IPS-20b (cell line): ENCODE results near the gene ELOVL4.

Source experiments
- H3K27ac ChIP-seq: one replicate; pipeline ENCODE4 v1.5.1; 2013; ENCODE audit warnings: low read length
- H3K27me3 ChIP-seq: 2 replicates; pipeline ENCODE4 v1.6.1; 2013; ENCODE audit warnings: mild to moderate bottlenecking, low read length, inconsistent platforms; ENCODE audit not compliant: insufficient read depth
- H3K36me3 ChIP-seq: 2 replicates; pipeline ENCODE4 v1.6.1; 2013; ENCODE audit warnings: low read depth, mild to moderate bottlenecking, inconsistent platforms, low read length, moderate library complexity; ENCODE audit not compliant: insufficient read depth
- H3K4me1 ChIP-seq: 2 replicates; pipeline ENCODE4 v1.6.1; 2013; ENCODE audit warnings: mild to moderate bottlenecking, control low read depth, inconsistent platforms, low read length, moderate library complexity; ENCODE audit not compliant: insufficient read depth
- H3K4me3 ChIP-seq: 2 replicates; pipeline ENCODE4 v1.5.1; 2013; ENCODE audit warnings: mild to moderate bottlenecking, low read length, inconsistent platforms
- H3K9ac ChIP-seq: 2 replicates; pipeline ENCODE4 v1.6.1; 2013; ENCODE audit warnings: low read depth, mild to moderate bottlenecking, inconsistent platforms, low read length, moderate library complexity
- H3K9me3 ChIP-seq: 2 replicates; pipeline ENCODE4 v1.6.1; 2013; ENCODE audit warnings: mild to moderate bottlenecking, low read depth, low read length, inconsistent platforms; ENCODE audit not compliant: insufficient read depth

ELOVL4 gene

DNA sequence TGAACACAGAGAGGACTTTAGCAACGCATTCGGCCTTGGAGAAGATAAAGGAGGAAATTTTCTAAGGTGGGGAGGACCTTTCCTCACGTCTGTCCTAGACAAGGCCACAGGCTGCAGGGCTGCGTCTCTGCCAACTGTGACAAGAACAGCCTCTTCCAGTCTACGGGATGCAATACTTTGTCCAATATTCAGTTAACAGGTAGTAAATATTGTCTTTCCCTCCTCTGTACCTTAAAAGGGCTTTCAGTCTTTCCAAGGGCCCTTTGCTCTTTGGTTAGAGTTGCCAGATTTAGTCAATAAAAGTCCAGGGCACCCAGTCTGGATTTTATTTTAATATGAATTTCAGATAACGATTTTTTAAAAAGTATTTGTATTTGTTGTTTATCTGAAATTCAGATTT lies 78.2 kb downstream of the ELOVL4 start:
- H3K4me3 ChIP-seq = no peak overlapping the region
- no peaks in the 10 kb centered on the region for H3K36me3 ChIP-seq
- H3K9me3 ChIP-seq = no peaks in the 10 kb centered on the region
- H3K27me3 ChIP-seq = no peaks in the 10 kb centered on the region
- H3K27ac ChIP-seq = no peak overlapping the region
- H3K9ac ChIP-seq = no peak overlapping the region
- H3K4me1 ChIP-seq = peaks cover 3% of the 10 kb centered on the region; the same call in 1 of the 2 replicates

DNA sequence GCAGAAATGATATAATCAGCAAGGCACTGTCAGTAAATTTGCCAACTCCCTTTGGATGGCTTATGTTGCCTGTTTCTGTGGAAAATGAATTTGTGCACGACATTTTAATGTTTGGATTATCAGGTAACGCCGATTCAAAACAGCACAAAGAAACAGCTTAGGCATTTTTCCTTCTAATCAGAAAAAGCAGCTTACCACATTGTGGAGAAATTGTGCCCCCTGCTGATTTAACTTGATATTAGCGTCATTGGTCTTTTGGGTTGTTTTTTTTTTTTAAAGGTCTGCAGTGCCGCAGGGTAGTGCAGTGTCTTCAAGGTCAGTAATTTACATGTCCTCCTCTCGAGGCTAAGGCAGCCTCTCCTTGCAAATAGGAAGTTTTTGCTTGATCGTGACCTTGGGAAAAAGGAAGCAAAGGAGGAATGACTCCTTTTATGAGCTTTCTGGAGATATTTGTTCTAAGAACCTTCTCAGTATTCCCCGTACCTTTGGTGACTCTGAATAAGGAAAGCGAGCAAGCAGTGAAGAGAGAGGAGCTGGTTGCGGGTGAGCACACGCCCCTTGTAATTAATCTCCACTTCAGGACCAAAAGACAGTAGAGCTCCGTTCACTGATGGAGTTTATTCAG lies 79.1 kb downstream of the ELOVL4 start:
- Histone ChIP-seq H3K27me3 (no peaks in the 10 kb centered on the region), H3K9me3 (no peaks in the 10 kb centered on the region), H3K9ac (peak overlapping the region; percentile 54; the same call in 1 of the 2 replicates), H3K4me3 (peak overlapping the region; percentile 17; the same call in 1 of the 2 replicates), H3K27ac (no peak overlapping the region), H3K36me3 (no peaks in the 10 kb centered on the region), H3K4me1 (peaks cover 3% of the 10 kb centered on the region; the same call in 1 of the 2 replicates)
